ENCODE measurements around the gene CCDC142. TPM values are rescaled to one million over a fixed set of nuclear protein-coding genes. Genes with fewer than 3 reads are reported as not detected.

CCDC142 gene
- total and polyA plus RNA-seq, 9 of the 15 experiments (the other 6 are each of a cell fraction or from before 2014, with no cell fraction given), result 0.55 to 11.7 (median 7.2) TPM

GRCh38 chr2:74481961-74482800 lies 617 bp downstream of the CCDC142 start (continued):
- peak; percentile 50; the same call in 1 of the 2 replicates for TF ChIP-seq MGA (IDR thresholded peaks at IDR 0.05)
- TF ChIP-seq SRF (CRISPR knock-in tag; IDR thresholded peaks at IDR 0.05), result 0 out of 4 replicates have a peak, but pooled peaks of 1 of the 2 experiments have one; percentile 19
- TF ChIP-seq RFX5 (IDR thresholded peaks at IDR 0.05; ENCODE audit: low read depth, low read length), result no peak
- no peak for TF ChIP-seq ZBTB7A (IDR thresholded peaks at IDR 0.05; ENCODE audit: borderline replicate concordance, control insufficient read depth, low read depth, low read length)
- TF ChIP-seq U2AF1 (optimal IDR thresholded peaks at IDR 0.05; ENCODE audit: low read depth, low read length), result peak; percentile 12
- TF ChIP-seq KDM2B (CRISPR knock-in tag; IDR thresholded peaks at IDR 0.05), result 0 out of 2 replicates have a peak, but pooled peaks have one; percentile 19
- TF ChIP-seq YBX1 (IDR thresholded peaks at IDR 0.05), result no peak
- TF ChIP-seq ZNF766 (CRISPR knock-in tag; conservative IDR thresholded peaks at IDR 0.05), result peak; percentile 69; the same call in 1 of the 2 replicates
- 0 out of 2 replicates have a peak, but pooled peaks have one; percentile 24 for TF ChIP-seq NR1H2 (CRISPR knock-in tag; IDR thresholded peaks at IDR 0.05)
- TF ChIP-seq ATF7 (IDR thresholded peaks at IDR 0.05), result no peak
- no peak for TF ChIP-seq BRD4 (IDR thresholded peaks at IDR 0.05)
- 0 out of 2 replicates have a peak, but pooled peaks have one; percentile 40 for TF ChIP-seq NR4A1 (CRISPR knock-in tag; IDR thresholded peaks at IDR 0.05)
- TF ChIP-seq NR4A1 (tag; IDR thresholded peaks at IDR 0.05), result no peak
- TF ChIP-seq E2F6 (IDR thresholded peaks at IDR 0.05; ENCODE audit: borderline replicate concordance in 1 of 2, extremely low read depth in 1 of 2, insufficient read depth in 1 of 2, insufficient read length in 1 of 2, low read depth in 1 of 2, low read length in 1 of 2, poor library complexity in 1 of 2, severe bottlenecking in 1 of 2), result peak; percentile 56 to 84

Measured in K562 (cell line).